ENCODE measurements around the gene PKD1L1. TPM values are rescaled to one million over a fixed set of nuclear protein-coding genes. Genes with fewer than 3 reads are reported as not detected.

PKD1L1 gene
- total RNA-seq, 1 experiment from 2014 or later = 0.17 TPM

- TF ChIP-seq REST (IDR thresholded peaks at IDR 0.05; ENCODE audit: low read depth) (no peak), EZH2phosphoT487 (IDR thresholded peaks at IDR 0.05; ENCODE audit: borderline replicate concordance) (no peak), ELF1 (IDR thresholded peaks at IDR 0.05; ENCODE audit: borderline replicate concordance, low read depth) (no peak), ZNF274 (IDR thresholded peaks at IDR 0.05; ENCODE audit: low read depth, low read length) (no peak), CEBPB (IDR thresholded peaks at IDR 0.05; ENCODE audit: low read depth) (no peak), CBX3 (IDR thresholded peaks at IDR 0.05; ENCODE audit: low read depth) (no peak), ZFX (IDR thresholded peaks at IDR 0.05) (no peak), JUND (IDR thresholded peaks at IDR 0.05) (no peak), RAD21 (IDR thresholded peaks at IDR 0.05; ENCODE audit: low read depth) (no peak)
These were observed 139.9 kb downstream of the PKD1L1 start (continued) for GRCh38 chr7:47808321-47808720.

- H3K79me2 ChIP-seq (ENCODE audit: insufficient read depth, low read length) = no peaks in the 10 kb centered on the region
- ChIA-PET POLR2A (no interaction called here), RAD21 (ENCODE audit: low non-redundant PET in 1 of 2, low total read pairs in 2 of 2, uncharacterized antibody in 2 of 2, unreplicated experiment in 2 of 2) (no interaction called here), CTCF (no interaction called here)
- H3K36me3 ChIP-seq (ENCODE audit: control insufficient read depth in 1 of 2, insufficient read depth in 2 of 2, low read length in 2 of 2) = no peaks in the 10 kb centered on the region
- no peaks in the 10 kb centered on the region for H3K9me3 ChIP-seq (ENCODE audit: control insufficient read depth in 1 of 2, insufficient read depth in 1 of 2, low read depth in 1 of 2, low read length in 2 of 2)
- no peak overlapping the region for H3K9ac ChIP-seq (ENCODE audit: low read length)
- intact Hi-C loops (cut with micrococcal nuclease) = no loop called here
- DNase-seq (ENCODE audit: low read depth, low spot score) (no peak), ATAC-seq (peak; percentile 65)
- no peak overlapping the region for H3K27ac ChIP-seq (ENCODE audit: low read depth, low read length)
- TF ChIP-seq RAD21 (IDR thresholded peaks at IDR 0.05; ENCODE audit: low read depth) = peak; percentile 30; the same call in 1 of the 2 replicates
- TF ChIP-seq ELF1 (IDR thresholded peaks at IDR 0.05; ENCODE audit: borderline replicate concordance, low read depth) = no peak
- no peak for TF ChIP-seq REST (IDR thresholded peaks at IDR 0.05; ENCODE audit: low read depth)
- TF ChIP-seq EZH2phosphoT487 (IDR thresholded peaks at IDR 0.05; ENCODE audit: borderline replicate concordance) = no peak
- TF ChIP-seq SRF (IDR thresholded peaks at IDR 0.05; ENCODE audit: low read depth) = no peak
- no peak for TF ChIP-seq SIN3A (IDR thresholded peaks at IDR 0.05; ENCODE audit: low read depth)
- TF ChIP-seq CTCF (IDR thresholded peaks at IDR 0.05 in 2 of 3, conservative IDR thresholded peaks at IDR 0.05 in 1 of 3; ENCODE audit: borderline replicate concordance in 1 of 3, insufficient read depth in 1 of 3, low read depth in 2 of 3, low read length in 2 of 3) = peak; percentile 12 to 42 (median 36); a peak in 2 of 6 replicates
- no peak for TF ChIP-seq POLR2AphosphoS5 (IDR thresholded peaks at IDR 0.05; ENCODE audit: low read depth, low read length)
- TF ChIP-seq ZNF274 (IDR thresholded peaks at IDR 0.05; ENCODE audit: low read depth, low read length) = no peak
- H2AFZ ChIP-seq (ENCODE audit: low read depth, low read length, poor library complexity, severe bottlenecking) = no peak overlapping the region
- no TSS peak for BruUV-seq (replicated peaks)
- H3K27me3 ChIP-seq (ENCODE audit: insufficient read depth, low read length) = no peaks in the 10 kb centered on the region
- no peaks in the 10 kb centered on the region for H3K9me2 ChIP-seq (ENCODE audit: insufficient read depth)
- H3K4me1 ChIP-seq (ENCODE audit: control insufficient read depth in 1 of 2, insufficient read depth in 2 of 2, low read length in 2 of 2) = peaks cover 11% of the 10 kb centered on the region in 2 experiments; a peak in 3 of 4 replicates
- no peaks in the 10 kb centered on the region for H4K20me1 ChIP-seq (ENCODE audit: insufficient read depth)
- H3K4me2 ChIP-seq (ENCODE audit: low read length) = no peak overlapping the region
- no peak overlapping the region for H3K4me3 ChIP-seq (replicated peaks in 1 of 2; ENCODE audit: low read depth in 1 of 2, low read length in 2 of 2)
These were observed 140.5 kb downstream of the PKD1L1 start for GRCh38 chr7:47807756-47808155.

All from HCT116 (cell line).